LoVo (cell line): ENCODE data around the gene FTL.

Experiments
- DNase-seq: peaks from one replicate; pipeline ENCODE4 v3.0.0-alpha.2; 2016; ENCODE audit warnings: low spot score

The FTL gene

DNA sequence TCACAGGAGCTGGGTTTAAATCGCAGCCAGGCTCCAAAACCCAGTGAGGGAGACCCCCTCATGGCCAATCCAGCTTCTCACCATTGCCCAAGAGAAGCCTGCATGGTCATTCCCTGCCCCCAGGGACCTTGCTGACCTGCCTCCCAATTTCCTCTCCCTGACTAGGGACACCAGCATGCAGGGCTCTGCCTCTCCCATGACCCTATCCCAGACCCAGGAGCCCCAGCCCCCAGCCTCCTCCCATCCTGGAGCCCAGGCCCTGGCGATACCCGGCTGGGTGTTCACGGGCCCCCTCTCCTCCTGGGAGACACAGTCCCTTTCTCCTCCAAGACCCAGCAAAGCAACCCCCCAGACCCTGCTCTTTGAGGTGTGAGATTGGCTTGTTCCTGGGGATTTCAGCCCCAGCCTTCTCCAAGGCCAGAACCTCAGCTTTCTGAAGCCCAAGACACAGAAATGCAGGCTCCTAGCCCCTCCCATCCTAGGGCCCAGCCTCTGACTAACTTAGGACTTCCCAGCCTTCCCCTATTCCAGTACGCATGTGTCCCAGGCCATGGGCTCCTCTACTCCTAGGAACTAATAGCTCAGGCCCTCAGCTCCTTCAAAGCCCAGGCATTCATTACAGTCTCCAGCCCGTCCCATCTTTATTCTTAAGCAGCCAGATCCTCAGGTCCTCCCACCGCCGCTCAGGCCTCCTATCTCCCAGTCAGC lies 26.9 kb downstream of the FTL start:
- peak; percentile 68 for DNase-seq

GRCh38 chr19:48992581-48993174 lies 27.6 kb downstream of the FTL start:
- DNase-seq: no peak

GRCh38 chr19:48993175-48994034 lies 28.3 kb downstream of the FTL start, which contains the start of the genes GYS1 and RUVBL2:
GYS1 (minus strand) TSS chr19:48993309; CDS start chr19:48993112, 197 bp downstream.
RUVBL2 (plus strand) TSS chr19:48993887; CDS start chr19:48993912, 25 bp downstream.
- peak; percentile 99 for DNase-seq

DNA sequence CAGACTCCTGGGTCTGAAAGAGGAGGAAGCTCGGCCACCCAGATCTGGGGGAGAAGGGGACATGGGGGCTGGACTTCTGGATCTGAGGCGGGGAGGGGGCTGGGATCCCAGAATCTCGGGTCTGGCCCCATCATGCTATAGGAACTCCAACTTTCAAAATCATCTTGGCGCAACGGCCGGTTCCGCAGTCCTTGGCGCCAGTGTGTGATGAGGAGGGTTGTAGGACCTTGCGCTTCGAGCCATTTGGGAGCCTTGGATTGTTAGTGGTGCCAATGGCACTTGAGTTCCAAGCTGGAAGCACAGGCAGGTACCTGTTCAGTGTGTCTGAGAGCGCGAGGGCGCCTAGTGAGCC lies 28.9 kb downstream of the FTL start:
- no peak for DNase-seq

- DNase-seq: peak; percentile 14
Measured at GRCh38 chr19:48997972-48998371, 32.9 kb downstream of the FTL start.

GRCh38 chr19:48999481-49000325 lies 34.6 kb downstream of the FTL start:
- DNase-seq: peak; percentile 29

- DNase-seq: no peak
Measured at GRCh38 chr19:49004133-49004532, 39.0 kb downstream of the FTL start.

DNA sequence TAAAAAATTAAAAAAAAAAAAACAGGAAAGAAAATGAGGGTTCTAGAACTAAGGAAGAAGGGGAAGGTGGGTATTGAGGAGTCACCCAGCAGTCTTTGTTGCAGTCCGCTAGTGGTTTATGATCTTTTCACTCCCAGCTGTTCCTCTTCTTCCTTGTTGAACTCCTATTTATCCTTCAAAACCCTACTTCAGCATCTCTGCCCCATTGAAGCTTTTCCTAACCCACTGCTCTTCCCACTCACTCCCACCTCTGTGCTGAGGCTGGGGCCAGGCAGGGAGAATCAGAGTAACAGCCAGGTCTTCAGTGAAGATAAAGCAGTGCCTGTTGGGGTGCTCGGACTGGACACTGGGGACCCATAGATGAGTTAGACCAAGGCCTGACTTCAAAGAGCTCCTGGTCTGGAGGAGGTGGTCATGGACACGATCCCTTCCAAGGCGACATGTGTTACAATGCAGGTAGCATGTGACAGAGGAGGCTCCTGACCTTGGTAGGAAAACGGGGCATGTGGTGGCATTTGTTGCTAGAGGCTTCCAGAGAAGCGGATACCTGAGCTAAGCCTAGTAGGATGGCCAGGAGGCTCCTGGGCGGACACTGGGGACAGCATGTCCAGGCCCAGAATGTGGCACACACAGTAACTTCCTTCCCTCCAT lies 40.0 kb downstream of the FTL start:
- DNase-seq: no peak

- DNase-seq: no peak
Measured at GRCh38 chr19:49006905-49007304, 41.8 kb downstream of the FTL start.

DNA sequence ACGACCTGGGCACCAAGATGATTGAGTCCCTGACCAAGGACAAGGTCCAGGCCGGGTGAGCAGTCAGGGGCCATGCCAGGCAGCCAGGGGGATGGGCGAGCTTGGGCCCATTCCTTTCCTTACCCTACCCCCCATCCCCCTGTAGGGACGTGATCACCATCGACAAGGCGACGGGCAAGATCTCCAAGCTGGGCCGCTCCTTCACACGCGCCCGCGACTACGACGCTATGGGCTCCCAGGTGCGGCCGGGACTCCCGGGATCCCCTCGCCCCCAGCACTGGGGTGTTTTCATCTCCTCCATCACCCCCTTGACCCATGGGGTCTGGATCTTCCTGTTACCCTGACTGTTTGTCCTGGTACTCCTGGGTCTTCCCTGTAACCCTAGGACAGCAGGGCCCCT lies 44.7 kb downstream of the FTL start:
- DNase-seq: no peak

GRCh38 chr19:49010453-49010852 lies 45.3 kb downstream of the FTL start:
- DNase-seq: no peak

- DNase-seq: no peak
Measured at GRCh38 chr19:49011194-49011593, 46.1 kb downstream of the FTL start.

DNA sequence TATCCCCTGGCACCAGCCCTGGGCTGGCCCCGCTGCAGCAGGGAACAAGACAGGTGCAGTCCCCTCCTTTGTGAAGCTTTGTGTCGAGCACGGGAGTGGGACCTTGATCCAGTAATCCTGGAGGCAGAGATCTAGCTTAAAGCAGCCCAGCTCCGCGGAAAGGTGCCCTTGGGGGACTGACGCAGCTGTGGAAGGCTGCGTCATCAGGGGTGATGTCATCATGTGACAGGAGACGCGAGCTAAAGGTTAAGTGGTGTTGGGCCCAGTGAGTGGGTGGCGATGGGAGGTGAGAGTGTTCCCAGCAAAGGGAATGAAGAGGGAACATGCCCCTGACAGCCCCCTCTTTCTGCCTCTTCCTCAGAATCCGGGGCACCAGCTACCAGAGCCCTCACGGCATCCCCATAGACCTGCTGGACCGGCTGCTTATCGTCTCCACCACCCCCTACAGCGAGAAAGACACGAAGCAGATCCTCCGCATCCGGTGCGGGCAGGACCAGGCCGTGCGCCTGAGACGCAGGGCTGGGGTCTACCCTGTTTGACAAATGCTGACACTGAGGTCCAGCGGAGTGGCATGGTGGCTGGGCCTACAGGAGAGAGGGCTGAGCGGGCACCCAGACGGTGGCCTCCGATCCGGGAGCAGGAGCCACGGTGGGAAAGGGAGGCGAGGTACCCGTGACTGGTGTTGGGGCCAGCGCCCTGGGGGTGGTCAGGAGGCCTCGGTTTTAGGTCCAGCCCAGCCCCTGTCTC lies 49.2 kb downstream of the FTL start:
- no peak for DNase-seq

DNA sequence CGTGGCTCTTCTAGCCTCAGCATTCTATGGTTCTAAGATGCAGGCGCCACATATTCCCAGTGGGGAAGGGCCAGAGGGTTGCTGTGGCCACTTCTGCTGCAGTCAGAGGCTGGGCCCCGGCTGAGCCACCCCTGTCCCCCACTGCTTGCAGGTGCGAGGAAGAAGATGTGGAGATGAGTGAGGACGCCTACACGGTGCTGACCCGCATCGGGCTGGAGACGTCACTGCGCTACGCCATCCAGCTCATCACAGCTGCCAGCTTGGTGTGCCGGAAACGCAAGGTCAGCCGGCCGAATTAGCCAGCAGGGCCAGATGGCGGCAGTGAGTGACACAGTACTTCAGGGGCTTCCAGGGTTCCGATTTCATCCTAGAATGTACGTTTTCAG lies 49.8 kb downstream of the FTL start:
- no peak for DNase-seq

- DNase-seq: no peak
Measured at GRCh38 chr19:49016067-49016839, 51.1 kb downstream of the FTL start.
